ENCODE results near the gene DOCK1.

DNA sequence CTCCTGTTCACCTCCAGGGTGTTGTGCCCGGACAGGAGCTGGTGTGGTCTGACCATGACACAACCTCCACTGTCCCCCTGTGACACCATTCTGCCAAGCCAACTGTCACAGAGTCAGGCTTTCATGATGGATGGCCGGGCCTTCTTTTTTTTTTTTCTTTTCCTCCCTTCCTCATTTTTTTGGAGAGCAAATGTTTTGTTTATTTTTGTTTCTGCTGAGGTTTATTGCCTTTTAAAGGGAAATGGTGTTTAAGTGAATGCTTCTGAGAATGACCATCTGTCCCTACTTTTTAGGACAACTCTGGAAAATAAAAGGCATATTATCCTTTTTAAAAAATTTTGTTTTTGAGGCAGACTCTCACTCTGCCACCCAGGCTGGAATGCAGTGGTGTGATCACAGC lies 528.8 kb downstream of the DOCK1 start:
- TF ChIP-seq EZH2phosphoT487 (IDR thresholded peaks at IDR 0.05; ENCODE audit: low read length) (no peak), CTCF (IDR thresholded peaks at IDR 0.05; ENCODE audit: low read length) (no peak), EZH2 (optimal IDR thresholded peaks at IDR 0.05; ENCODE audit: low read depth, low read length) (no peak)

Data from MM.1S (cell line).